Body of pancreas (tissue), 4 donors: ENCODE data around the gene LMBRD1.

ENCODE experiments used
- POLR2A ChIP-seq, 3 donors: fragments of 450-650 bp; IDR thresholded peaks; one replicate each; pipeline ENCODE4 v1.6.1; 2016; ENCODE audit warnings: antibody characterized with exemption in 3 of 3, mild to moderate bottlenecking in 2 of 3
- TF ChIP-seq, protein P1 (sequence below), 7 experiments: fragments of 450-650 bp in 4 of 7; fragments of 200-600 bp in 3 of 7; sonication (generic) in 3 of 7; IDR thresholded peaks; one replicate each; pipeline ENCODE4 v1.5.1; 2016 to 2019; ENCODE audit warnings: antibody characterized with exemption in 7 of 7

DNA sequence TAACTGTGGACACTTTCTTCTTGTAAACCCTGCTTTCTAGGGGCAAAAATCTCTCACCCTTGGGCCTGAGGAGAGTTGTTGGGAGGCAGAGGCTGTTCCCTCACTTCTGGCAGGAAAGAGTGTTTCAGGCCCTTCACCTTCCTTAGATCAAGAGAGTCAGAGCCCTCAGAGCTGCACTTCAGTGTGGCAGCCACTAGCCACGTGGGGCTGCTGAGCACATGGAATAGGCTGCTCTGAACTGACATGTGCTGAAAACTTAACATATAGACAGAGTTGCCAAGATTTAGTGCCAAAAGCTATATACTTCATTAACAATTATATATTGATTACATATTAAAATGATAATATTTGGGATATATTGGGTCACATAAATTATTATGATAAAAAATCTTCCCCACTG lies 4.4 kb upstream of the LMBRD1 start:
- no peak for TF ChIP-seq POLR2A (IDR thresholded peaks at IDR 0.05)
- TF ChIP-seq, protein P1, sequence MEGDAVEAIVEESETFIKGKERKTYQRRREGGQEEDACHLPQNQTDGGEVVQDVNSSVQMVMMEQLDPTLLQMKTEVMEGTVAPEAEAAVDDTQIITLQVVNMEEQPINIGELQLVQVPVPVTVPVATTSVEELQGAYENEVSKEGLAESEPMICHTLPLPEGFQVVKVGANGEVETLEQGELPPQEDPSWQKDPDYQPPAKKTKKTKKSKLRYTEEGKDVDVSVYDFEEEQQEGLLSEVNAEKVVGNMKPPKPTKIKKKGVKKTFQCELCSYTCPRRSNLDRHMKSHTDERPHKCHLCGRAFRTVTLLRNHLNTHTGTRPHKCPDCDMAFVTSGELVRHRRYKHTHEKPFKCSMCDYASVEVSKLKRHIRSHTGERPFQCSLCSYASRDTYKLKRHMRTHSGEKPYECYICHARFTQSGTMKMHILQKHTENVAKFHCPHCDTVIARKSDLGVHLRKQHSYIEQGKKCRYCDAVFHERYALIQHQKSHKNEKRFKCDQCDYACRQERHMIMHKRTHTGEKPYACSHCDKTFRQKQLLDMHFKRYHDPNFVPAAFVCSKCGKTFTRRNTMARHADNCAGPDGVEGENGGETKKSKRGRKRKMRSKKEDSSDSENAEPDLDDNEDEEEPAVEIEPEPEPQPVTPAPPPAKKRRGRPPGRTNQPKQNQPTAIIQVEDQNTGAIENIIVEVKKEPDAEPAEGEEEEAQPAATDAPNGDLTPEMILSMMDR (IDR thresholded peaks at IDR 0.05): no peak
